ENCODE results near the gene DPY19L1. TPM values are rescaled to one million over a fixed set of nuclear protein-coding genes. Genes with fewer than 3 reads are reported as not detected.

Gene DPY19L1
- total RNA-seq, 1 experiment from 2014 or later = 14.3 TPM

DNA sequence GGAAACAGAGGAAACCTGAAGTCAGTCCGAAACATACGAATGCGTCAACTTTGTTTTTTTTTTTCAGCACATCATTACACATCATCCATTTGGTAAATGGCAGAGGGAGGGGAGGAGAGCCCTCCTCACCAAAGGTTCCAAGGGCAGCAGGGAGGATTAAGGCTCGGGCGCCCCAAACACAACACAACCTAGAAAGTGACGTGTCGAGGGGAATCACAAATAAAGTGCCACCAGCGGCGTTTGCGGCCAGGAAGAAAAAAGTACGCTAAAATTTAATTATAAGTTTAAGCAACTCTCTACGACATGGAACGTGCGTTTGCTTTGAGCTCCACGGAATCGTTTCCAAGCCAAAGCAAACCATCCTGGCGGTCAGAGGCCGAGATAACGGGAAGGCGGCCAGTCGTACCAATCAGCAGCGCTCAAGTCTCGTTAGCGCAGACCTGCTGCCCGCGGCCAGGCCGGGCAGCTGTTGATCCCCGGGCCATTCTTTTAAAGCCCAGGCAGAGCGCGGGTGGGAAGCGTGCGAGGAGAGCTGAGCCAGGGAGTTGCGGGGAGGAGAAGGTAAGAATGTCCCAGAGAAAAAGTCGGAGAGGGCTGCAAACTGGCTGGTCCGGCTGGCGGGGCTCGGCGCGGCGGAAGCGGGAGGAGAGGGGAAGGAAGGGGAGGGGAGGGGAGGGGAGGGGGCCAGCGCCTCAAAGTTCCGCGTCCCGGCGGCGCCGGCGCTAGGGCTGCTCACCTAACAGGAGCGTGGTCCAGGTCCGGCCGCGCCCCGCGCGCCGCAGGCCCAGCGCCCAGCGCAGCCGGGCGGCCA lies 719 bp downstream of the DPY19L1 start:
- Histone ChIP-seq H3K4me2 (ENCODE audit: insufficient read depth, insufficient read length, low read length) (peak overlapping the region; percentile 83), H3K23me2 (ENCODE audit: insufficient read length, low read depth, low read length, poor library complexity, severe bottlenecking) (peaks cover 8% of the 10 kb centered on the region), H2BK20ac (ENCODE audit: low read depth, low read length, poor library complexity, severe bottlenecking) (no peak overlapping the region), H3K14ac (ENCODE audit: insufficient read depth, low read length) (no peak overlapping the region), H3K23ac (ENCODE audit: insufficient read length, low read depth, low read length) (no peak overlapping the region), H3K79me2 (ENCODE audit: insufficient read depth, low read length) (peaks cover 22% of the 10 kb centered on the region; the same call in 1 of the 2 replicates), H2BK120ac (ENCODE audit: low read depth, low read length, poor library complexity, severe bottlenecking) (no peak overlapping the region), H3K79me1 (ENCODE audit: insufficient read depth, low read depth, low read length, poor library complexity, severe bottlenecking) (peaks cover 3% of the 10 kb centered on the region), H4K8ac (replicated peaks; ENCODE audit: insufficient read length, low read depth, low read length) (no peak overlapping the region), H3K27ac (ENCODE audit: insufficient read length, low read depth, low read length) (no peak overlapping the region), H3K4ac (ENCODE audit: low read depth, low read length) (no peak overlapping the region), H3K9ac (ENCODE audit: extremely low read depth, insufficient read length, low read length) (peak overlapping the region; percentile 46), H3K56ac (ENCODE audit: insufficient read length, low read depth, low read length) (no peak overlapping the region), H2BK12ac (ENCODE audit: insufficient read length, low read depth, low read length) (no peak overlapping the region), H3T11ph (ENCODE audit: low read length) (no peak overlapping the region), H3K4me1 (ENCODE audit: insufficient read depth, low read length) (no peaks in the 10 kb centered on the region), H2BK15ac (ENCODE audit: low read depth, low read length) (no peak overlapping the region), H3K9me3 (ENCODE audit: control insufficient read depth, low read depth, low read length) (no peaks in the 10 kb centered on the region), H3K27me3 (ENCODE audit: insufficient read depth, low read length) (no peaks in the 10 kb centered on the region), H3K18ac (ENCODE audit: insufficient read length, low read depth, low read length) (peak overlapping the region; percentile 66), H2BK5ac (ENCODE audit: insufficient read length, low read length) (no peak overlapping the region), H2AK5ac (ENCODE audit: insufficient read length, low read length) (no peak overlapping the region), H2AFZ (ENCODE audit: low read length) (no peak overlapping the region), H4K5ac (ENCODE audit: insufficient read length, low read depth, low read length) (no peak overlapping the region), H4K20me1 (ENCODE audit: control insufficient read depth, insufficient read depth, insufficient read length) (no peaks in the 10 kb centered on the region), H4K91ac (ENCODE audit: insufficient read length, low read depth, low read length) (no peak overlapping the region)
- H3K4me1 Mint-ChIP-seq = peaks cover 37 to 40% of the 10 kb centered on the region in 2 experiments
- DNase-seq = peak; percentile 64
- peak overlapping the region; percentile 88 to 98 (median 88); a peak in 6 of 7 replicates for H3K27ac Mint-ChIP-seq
- WGBS (ENCODE audit: extremely low coverage, insufficient read length, low lambda C conversion rate) = no CpG with 5 or more reads among the region's 61 CpGs
- 0 out of 7 replicates have a peak, but pooled peaks cover 0 to 4% (median 0%) of the 10 kb centered on the region in 3 experiments for H3K36me3 Mint-ChIP-seq (ENCODE audit: insufficient read depth in 1 of 3, low read depth in 3 of 3)
- H3K27me3 Mint-ChIP-seq (ENCODE audit: low read depth) = peaks cover 2% of the 10 kb centered on the region
- H3K9me3 Mint-ChIP-seq = no peaks in the 10 kb centered on the region
- peak overlapping the region; percentile 96 to 98 for H3K4me3 Mint-ChIP-seq
- TF ChIP-seq, protein P1, sequence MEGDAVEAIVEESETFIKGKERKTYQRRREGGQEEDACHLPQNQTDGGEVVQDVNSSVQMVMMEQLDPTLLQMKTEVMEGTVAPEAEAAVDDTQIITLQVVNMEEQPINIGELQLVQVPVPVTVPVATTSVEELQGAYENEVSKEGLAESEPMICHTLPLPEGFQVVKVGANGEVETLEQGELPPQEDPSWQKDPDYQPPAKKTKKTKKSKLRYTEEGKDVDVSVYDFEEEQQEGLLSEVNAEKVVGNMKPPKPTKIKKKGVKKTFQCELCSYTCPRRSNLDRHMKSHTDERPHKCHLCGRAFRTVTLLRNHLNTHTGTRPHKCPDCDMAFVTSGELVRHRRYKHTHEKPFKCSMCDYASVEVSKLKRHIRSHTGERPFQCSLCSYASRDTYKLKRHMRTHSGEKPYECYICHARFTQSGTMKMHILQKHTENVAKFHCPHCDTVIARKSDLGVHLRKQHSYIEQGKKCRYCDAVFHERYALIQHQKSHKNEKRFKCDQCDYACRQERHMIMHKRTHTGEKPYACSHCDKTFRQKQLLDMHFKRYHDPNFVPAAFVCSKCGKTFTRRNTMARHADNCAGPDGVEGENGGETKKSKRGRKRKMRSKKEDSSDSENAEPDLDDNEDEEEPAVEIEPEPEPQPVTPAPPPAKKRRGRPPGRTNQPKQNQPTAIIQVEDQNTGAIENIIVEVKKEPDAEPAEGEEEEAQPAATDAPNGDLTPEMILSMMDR (conservative IDR thresholded peaks at IDR 0.05) = no peak

All from H9 (cell line).